Neutrophil (primary cell): ENCODE results near the gene PAXX.

Experiments
- H3K27ac ChIP-seq: fragments of 200-600 bp; sonication (generic); 2 replicates; pipeline ENCODE4 v1.5.1; 2016; ENCODE audit warnings: mild to moderate bottlenecking, moderate library complexity
- H3K27me3 ChIP-seq: fragments of 200-600 bp; sonication (generic); 2 replicates; pipeline ENCODE4 v1.6.0; 2016; ENCODE audit warnings: mild to moderate bottlenecking
- H3K36me3 ChIP-seq: fragments of 200-600 bp; sonication (generic); 2 replicates; pipeline ENCODE4 v1.5.1; 2017
- H3K4me1 ChIP-seq, 2 experiments: fragments of 200-600 bp in 1 of 2; sonication (generic) in 1 of 2; 1 replicate in 1 of 2; 2 replicates in 1 of 2; pipeline versions ENCODE4 v1.5.1 to v1.6.1; 2013 to 2016; ENCODE audit warnings: low read depth in 1 of 2, low read length in 1 of 2, mild to moderate bottlenecking in 1 of 2, moderate library complexity in 1 of 2; ENCODE audit not compliant: control insufficient read depth in 1 of 2, insufficient read depth in 1 of 2
- H3K4me3 ChIP-seq, 2 experiments: fragments of 200-600 bp in 1 of 2; sonication (generic) in 1 of 2; 1 replicate in 1 of 2; 2 replicates in 1 of 2; pipeline ENCODE4 v1.5.1; 2013 to 2016; ENCODE audit warnings: low read depth in 1 of 2, low read length in 1 of 2, mild to moderate bottlenecking in 1 of 2, moderate library complexity in 1 of 2
- H3K9me3 ChIP-seq: fragments of 200-600 bp; sonication (generic); 2 replicates; pipeline ENCODE4 v1.5.1; 2016
- CTCF ChIP-seq: fragments of 200-600 bp; sonication (generic); IDR thresholded peaks from 2 replicates; pipeline ENCODE4 v1.5.1; 2016; ENCODE audit warnings: antibody characterized with exemption

Gene PAXX

GRCh38 chr9:136960212-136960937 lies 31.8 kb upstream of the PAXX start:
- no peaks in the 10 kb centered on the region for H3K27me3 ChIP-seq
- no peak for TF ChIP-seq CTCF
- no peak overlapping the region for H3K27ac ChIP-seq
- H3K36me3 ChIP-seq: no peaks in the 10 kb centered on the region
- H3K4me3 ChIP-seq: no peak overlapping the region
- H3K4me1 ChIP-seq: no peaks in the 10 kb centered on the region
- no peaks in the 10 kb centered on the region for H3K9me3 ChIP-seq

GRCh38 chr9:136960938-136961275 lies 31.3 kb upstream of the PAXX start:
- no peak for TF ChIP-seq CTCF
- no peaks in the 10 kb centered on the region for H3K36me3 ChIP-seq
- no peaks in the 10 kb centered on the region for H3K4me1 ChIP-seq
- no peak overlapping the region for H3K4me3 ChIP-seq
- peaks cover 3% of the 10 kb centered on the region for H3K27me3 ChIP-seq
- H3K27ac ChIP-seq: no peak overlapping the region
- H3K9me3 ChIP-seq: no peaks in the 10 kb centered on the region

- Histone ChIP-seq H3K4me1 (no peaks in the 10 kb centered on the region), H3K4me3 (no peak overlapping the region)
These were observed 30.8 kb upstream of the PAXX start for GRCh38 chr9:136961279-136962065.

GRCh38 chr9:136962163-136962562 lies 30.1 kb upstream of the PAXX start:
- H3K9me3 ChIP-seq: no peaks in the 10 kb centered on the region
- TF ChIP-seq CTCF: no peak
- no peak overlapping the region for H3K4me3 ChIP-seq
- peaks cover 10% of the 10 kb centered on the region for H3K27me3 ChIP-seq
- no peaks in the 10 kb centered on the region for H3K4me1 ChIP-seq
- no peak overlapping the region for H3K27ac ChIP-seq
- H3K36me3 ChIP-seq: no peaks in the 10 kb centered on the region

More at GRCh38 chr9:136961279-136962065, 30.8 kb upstream of the PAXX start:
- no peaks in the 10 kb centered on the region for H3K9me3 ChIP-seq
- peaks cover 9% of the 10 kb centered on the region for H3K27me3 ChIP-seq
- no peaks in the 10 kb centered on the region for H3K36me3 ChIP-seq
- no peak for TF ChIP-seq CTCF
- no peak overlapping the region for H3K27ac ChIP-seq

GRCh38 chr9:136962701-136963248 lies 29.4 kb upstream of the PAXX start:
- no peaks in the 10 kb centered on the region for H3K36me3 ChIP-seq

More at GRCh38 chr9:136962701-136963248, 29.4 kb upstream of the PAXX start:
- no peak for TF ChIP-seq CTCF
- Histone ChIP-seq H3K9me3 (no peaks in the 10 kb centered on the region), H3K4me1 (no peaks in the 10 kb centered on the region), H3K4me3 (no peak overlapping the region), H3K27me3 (peaks cover 10% of the 10 kb centered on the region), H3K27ac (no peak overlapping the region)
